ENCODE results near the gene PRDM16.

DNA sequence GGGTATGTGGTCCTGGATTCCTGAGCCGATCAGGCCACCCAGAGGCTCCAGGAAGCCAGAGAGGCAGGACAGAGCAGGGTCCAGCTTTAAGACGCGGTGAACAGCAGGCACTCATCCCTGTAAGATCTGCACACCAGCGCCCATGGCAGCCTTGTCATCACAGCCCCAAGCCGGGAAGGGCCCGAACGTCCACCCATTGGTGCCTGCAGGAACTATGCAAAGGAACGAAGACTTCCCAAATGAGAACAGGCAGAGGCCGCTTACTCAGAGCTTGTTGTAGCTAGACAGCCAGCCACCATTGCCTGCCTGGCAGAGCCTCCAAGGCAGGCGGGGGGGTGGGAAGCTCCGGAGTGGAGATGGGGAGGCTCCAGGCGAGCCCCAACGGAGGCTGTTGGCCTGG, 373.3 kb downstream of the PRDM16 start:
- TF ChIP-seq CTCF (conservative IDR thresholded peaks at IDR 0.05; ENCODE audit: low read depth in 2 of 2) (no peak), ZNF331 (CRISPR knock-in tag; IDR thresholded peaks at IDR 0.05; ENCODE audit: low read depth) (no peak), REST (IDR thresholded peaks at IDR 0.05; ENCODE audit: unreplicated experiment) (no peak), POLR2AphosphoS5 (IDR thresholded peaks at IDR 0.05; ENCODE audit: low read depth) (no peak)

Data from GM23338 (cell line).